CMK (cell line): Measurements from ENCODE around the gene STAG3.

Source experiments
- DNase-seq: peaks from one replicate; pipeline ENCODE4 v3.0.0-alpha.2; 2010; ENCODE audit warnings: low read depth

The STAG3 gene

GRCh38 chr7:100155553-100156317, 22.0 kb upstream of the STAG3 start:
- DNase-seq: no peak

GRCh38 chr7:100156331-100157068, 21.2 kb upstream of the STAG3 start:
- DNase-seq: no peak

DNA sequence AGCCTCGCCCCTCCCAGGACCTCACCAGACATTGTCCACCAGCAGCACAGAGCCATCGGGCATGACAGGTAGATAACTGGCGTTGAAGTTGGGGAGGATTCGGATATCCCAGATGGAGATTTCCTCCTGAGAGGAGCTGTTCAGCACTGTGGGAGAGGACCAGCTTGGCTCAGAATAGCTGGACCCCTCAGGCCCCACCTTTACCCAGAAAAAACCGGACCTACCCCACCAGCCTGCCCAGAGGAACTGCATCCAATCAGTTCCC, 20.7 kb upstream of the STAG3 start:
- no peak for DNase-seq

GRCh38 chr7:100157334-100158228, 20.1 kb upstream of the STAG3 start:
- DNase-seq: no peak

DNA sequence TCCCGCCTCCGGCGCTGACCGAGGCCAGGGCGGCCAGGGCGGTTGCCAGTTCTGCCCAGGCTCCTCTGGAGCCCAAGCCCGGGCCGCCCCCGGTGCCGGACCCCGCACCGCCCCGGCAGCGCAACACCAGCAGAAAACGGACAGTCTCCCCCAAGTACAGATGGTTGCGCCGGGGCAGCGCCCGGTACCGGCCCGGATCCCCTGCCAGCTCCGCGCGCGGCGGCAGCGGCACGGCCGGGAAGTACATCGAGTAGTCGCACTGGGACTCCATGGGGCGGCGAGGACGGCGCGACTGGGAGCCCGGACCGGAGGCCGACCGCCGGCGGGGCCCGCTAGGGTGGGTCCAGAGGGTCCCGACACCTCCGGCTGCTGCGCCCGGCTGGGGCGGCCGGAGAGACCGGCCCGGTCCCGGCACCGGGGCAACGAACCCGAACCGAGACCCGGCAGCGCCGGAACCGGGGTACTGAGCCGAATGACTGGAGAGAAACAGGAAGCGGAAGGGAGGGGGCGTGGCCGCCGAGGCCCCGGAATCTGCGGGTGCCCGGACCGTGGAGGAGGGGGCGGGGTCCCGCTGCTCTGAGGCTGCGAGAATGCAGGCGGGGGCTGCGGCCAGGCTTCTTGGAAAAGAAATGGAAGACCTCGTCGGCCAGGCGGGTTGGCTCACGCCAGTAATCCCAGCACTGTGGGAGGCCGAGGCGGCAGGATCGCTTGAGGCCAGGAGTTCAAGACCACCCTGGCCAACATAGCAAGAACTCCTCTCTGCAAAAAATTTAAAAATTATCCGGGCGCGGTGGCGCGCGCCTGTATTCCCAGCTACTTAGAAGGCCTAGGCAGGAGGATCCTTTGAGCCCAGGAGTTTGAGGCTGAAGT, 19.3 kb upstream of the STAG3 start, which contains the start of gene TRAPPC14:
TSS of gene TRAPPC14 (minus strand) at position 495 of the 870 bp plus-strand sequence. CDS start at position 271, 224 bp downstream.
- DNase-seq: peak; percentile 78

DNA sequence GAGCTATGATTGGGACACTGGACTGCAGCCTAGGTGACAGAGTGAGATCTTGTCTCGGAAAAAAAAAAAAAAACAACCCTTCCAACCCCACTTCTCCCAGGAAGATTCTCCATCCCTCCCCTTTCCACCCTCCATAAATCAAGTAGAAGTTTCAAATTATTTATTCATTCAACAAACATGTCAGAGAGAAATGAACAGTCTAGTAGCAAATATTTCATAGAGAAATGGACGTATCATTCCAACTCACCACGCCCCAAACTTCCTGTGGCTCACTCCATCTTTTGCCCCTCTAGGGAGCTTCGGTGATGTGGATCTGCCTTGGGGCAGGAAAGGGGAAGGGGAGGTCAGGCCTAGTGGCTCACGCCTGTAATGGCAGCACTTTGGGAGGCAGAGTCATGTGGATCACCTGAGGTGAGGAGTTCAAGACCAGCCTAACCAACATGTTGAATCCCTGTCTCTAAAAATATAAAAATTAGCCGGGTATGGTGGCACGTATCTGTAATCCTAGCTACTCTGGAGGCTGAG, 18.6 kb upstream of the STAG3 start:
- no peak for DNase-seq

- no peak for DNase-seq
Measured at GRCh38 chr7:100160067-100160466, 17.7 kb upstream of the STAG3 start.

GRCh38 chr7:100163006-100163531, 14.6 kb upstream of the STAG3 start:
- DNase-seq: no peak

GRCh38 chr7:100163871-100164270, 13.8 kb upstream of the STAG3 start:
- no peak for DNase-seq

DNA sequence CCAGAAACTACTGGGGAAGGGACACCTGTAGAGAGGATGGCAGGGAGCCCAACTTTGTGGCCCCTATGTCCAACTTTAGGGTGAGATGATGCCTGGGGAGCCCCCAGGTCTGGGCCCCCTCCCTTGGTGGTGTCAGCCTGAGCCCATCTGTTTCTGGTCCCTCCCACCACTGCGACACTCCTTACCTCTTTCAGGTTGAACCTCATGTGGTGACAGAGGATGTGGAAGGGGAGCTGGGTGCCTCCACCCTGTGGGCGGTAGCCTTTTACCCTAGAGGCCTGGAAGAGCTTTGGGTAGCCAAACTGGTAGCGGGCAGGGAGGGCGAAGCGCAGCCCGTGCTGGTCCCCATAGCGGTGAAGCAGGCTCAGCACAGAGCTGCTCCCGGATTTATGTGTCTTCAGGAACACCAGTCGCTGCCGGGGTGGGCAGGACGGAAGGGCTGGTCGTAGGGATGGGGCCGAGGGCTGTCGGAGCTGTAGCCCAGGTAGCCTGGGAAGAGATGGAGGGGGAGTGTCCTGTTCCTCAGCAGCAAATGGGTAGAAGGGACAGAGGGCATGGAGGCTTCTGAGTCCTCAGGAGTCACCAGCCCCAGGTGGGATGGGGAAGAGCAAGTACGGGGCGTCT, 11.3 kb upstream of the STAG3 start:
- no peak for DNase-seq

DNA sequence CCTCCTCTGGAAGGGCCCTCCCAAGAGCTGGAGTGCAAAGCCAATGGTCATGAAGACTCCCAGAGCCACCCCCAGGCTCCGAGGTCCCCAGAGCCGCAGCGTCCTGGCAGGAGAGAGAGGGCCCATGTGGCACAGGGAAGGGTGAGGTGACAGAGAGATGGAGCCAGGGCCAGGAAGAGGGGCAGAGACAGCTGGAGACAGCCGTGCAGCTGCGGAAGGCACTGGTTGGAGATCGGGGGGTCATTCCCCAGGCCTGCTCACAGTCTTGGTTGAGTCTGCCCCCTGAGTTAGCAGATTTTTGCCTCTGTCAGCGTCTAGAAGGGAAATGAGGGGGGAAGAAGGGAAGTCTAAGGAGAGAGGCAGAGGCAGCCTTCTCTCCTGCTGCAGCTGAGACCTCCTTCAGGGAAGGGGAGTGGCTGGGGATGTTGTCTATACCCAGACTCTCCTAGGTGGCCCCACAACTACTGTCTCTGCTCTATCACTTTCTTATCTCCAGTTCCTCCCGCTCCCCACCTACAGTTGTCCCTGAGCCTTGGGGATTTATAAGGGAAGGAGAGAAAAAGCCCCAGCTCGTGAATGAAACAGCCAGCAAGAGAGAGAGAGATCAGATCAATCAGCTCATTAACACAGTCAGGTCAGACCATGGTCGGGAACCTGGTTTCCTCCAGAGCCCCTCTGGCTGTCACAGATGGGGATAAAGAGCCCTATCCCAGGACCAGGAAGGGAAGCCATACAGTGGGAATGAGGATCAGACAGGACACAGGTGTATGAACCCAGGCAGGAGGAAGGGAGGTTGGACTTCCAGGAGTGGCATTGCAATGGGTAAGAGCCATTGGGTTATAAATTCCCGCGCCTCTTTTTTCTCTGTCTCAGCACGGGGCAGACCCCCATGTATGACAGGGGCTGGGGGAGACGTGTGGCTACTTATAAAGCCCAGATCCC, 10.5 kb upstream of the STAG3 start:
- DNase-seq: no peak

DNA sequence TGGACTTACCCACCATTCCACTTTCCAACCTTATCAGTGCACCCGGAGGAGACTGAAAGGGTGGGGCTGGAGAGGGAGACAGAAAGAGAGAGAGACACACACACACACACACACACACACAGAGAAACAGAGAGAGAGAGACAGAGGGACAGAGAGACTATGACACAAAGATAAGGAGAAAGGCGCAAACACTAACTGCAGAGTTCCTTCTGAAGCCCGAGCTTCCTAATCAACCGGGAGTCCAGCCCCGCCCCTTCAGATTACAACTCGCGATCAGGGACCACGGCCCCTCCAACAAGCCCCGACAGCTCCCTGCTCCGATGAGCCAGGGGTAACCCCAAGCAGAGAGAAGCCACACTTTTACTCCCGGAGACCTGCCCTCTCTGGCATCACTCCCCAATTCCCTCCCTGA, 9.8 kb upstream of the STAG3 start:
- DNase-seq: no peak

DNA sequence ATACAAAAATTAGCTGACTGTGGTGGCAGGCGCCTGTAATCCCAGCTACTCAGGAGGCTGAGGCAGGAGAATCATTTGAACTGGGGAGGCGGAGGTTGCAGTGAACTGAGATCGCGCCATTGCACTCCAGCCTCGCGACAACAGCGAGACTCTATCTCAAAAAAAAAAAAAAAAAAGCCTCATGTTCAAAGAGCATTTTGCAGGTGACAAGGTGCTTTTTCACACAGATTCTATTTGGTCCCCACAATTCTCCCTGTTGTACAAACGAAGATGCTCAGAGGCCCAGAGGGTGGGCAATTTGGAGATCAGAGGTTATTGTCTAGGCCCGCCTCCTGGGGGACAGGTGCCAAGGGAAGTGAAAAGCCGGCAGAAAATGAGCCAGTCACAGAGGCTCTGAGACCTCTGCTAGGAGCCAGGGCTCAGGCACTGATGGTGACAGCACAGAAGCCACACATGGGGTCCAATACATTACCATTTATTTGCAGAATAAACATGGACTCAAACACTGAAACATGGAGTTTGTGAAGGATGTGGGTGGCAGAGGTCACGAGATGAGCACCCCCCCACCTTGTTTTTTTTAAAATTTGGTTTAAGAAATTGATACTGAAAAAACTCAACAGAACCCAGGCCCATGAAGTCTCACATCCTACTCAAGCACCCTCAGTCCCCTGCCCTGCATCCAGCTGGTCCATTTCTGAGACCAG, 8.4 kb upstream of the STAG3 start:
- DNase-seq: no peak

DNA sequence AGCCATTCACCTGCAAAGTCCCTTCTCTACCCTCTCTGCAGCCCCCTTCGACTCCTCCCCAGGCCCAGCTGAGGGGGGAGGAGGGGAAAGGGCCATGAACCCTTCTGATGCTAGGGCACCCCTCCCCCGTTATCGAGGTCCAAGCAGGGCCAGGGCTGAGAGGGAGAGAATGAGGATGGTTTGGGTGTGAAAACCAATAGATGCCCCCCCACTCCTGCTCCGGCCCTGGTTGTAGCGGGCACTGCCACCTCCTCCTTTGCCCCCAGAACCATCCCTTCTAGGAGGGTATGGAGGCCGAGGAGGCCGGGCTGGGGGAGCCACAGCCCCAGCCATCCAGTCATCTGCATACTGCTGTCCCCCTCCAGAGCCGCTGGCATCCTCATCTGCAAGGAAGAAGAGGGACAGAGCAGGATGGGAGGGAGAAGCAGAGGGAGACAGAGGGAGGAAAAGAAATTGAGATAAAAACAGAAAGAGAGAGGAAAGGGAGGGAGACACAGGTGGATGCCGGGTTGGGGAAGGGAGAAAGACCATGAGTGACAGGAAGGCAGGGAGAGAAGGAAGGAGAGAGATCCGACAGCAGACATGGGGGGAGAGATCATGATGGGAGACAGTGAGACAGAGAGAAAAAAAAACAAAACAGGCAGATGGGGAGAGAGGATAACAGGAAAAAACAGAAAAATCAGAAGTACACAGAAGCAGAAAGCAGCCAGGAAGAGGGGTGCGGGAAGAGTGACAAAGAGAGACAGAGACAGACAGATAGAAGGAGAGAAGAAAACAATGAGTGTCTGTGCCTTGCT, 7.4 kb upstream of the STAG3 start:
- no peak for DNase-seq

DNA sequence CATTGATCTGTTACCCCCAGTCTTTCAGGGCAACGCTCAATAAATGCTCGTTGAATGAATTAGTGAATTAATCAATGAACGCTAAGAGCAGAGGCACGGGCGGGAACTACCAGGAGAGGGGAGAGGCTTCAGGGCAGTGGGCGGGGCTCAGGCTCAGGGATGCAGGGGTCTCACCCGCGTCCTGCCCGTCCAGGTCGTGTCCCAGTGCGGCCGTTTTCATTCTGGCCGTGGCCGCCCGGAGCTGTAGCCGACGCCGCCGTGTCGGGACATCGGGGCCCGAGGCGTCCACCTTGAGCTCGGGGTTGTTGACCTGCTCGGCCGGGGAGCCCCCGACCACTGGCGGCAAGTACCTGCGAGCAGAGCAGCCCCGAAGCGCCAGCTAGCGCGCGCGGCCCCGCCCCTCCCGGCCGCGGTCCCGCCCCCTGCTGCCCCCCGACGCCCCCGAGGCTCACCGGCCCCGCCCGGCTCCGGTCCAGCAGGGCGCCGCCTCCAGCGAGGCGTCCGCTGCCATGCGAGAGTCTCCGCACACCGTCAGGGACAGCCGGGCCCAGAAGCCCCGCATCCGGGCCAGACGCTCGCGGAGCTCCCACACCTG, 6.5 kb upstream of the STAG3 start:
- no peak for DNase-seq

- DNase-seq: no peak
Measured at GRCh38 chr7:100171840-100172239, 5.9 kb upstream of the STAG3 start.

GRCh38 chr7:100173806-100174495, 3.8 kb upstream of the STAG3 start:
- no peak for DNase-seq
